SU-DHL-6 (cell line): ENCODE results near the gene TFG.

ENCODE experiments used
- H2AFZ ChIP-seq: fragments of 200-600 bp; sonication (generic); 2 replicates; pipeline ENCODE4 v1.6.1; 2014; ENCODE audit warnings: low read depth, mild to moderate bottlenecking, moderate library complexity, mixed read lengths, antibody characterized with exemption, low read length; ENCODE audit not compliant: severe bottlenecking
- H3F3A ChIP-seq: fragments of 200-600 bp; shearing (Covaris generic); 2 replicates; pipeline ENCODE4 v1.6.0; 2016; ENCODE audit warnings: antibody characterized with exemption, mild to moderate bottlenecking; ENCODE audit not compliant: insufficient read depth
- H3K27ac ChIP-seq: fragments of 200-600 bp; sonication (generic); 2 replicates; pipeline ENCODE4 v1.5.1; 2016; ENCODE audit warnings: low read depth, mild to moderate bottlenecking, low read length, moderate library complexity, mixed read lengths
- H3K27me3 ChIP-seq: fragments of 200-600 bp; sonication (generic), shearing (Covaris generic); 2 replicates; pipeline ENCODE4 v1.6.0; 2014; ENCODE audit warnings: mild to moderate bottlenecking, low read length
- H3K36me3 ChIP-seq: fragments of 200-600 bp; sonication (generic); 2 replicates; pipeline ENCODE4 v1.6.1; 2014; ENCODE audit warnings: mild to moderate bottlenecking, low read length, mixed read lengths
- H3K4me2 ChIP-seq: fragments of 300-600, 200-600 bp; shearing (Covaris generic), sonication (generic); 2 replicates; pipeline ENCODE4 v1.6.0; 2014; ENCODE audit warnings: low read length, low read depth, mild to moderate bottlenecking; ENCODE audit not compliant: poor library complexity, severe bottlenecking
- H3K4me3 ChIP-seq: fragments of 200-600 bp; sonication (generic); 2 replicates; pipeline ENCODE4 v1.5.1; 2014; ENCODE audit warnings: antibody characterized with exemption, low read length, mild to moderate bottlenecking, mixed read lengths; ENCODE audit not compliant: insufficient read depth, poor library complexity, severe bottlenecking
- H3K79me2 ChIP-seq: fragments of 200-600 bp; sonication (generic); 2 replicates; pipeline ENCODE4 v1.6.1; 2014; ENCODE audit warnings: mild to moderate bottlenecking, low read length, moderate library complexity; ENCODE audit not compliant: insufficient read depth
- H3K9ac ChIP-seq: fragments of 200-600 bp; sonication (generic); 2 replicates; pipeline ENCODE4 v1.7.0; 2014; ENCODE audit warnings: mild to moderate bottlenecking, low read length
- H3K9me2 ChIP-seq: fragments of 200-600 bp; sonication (generic); replicated peaks from 2 replicates; pipeline ENCODE4 v1.6.1; 2014; ENCODE audit warnings: low read length; ENCODE audit not compliant: insufficient read depth
- H3K9me3 ChIP-seq: fragments of 200-600 bp; sonication (generic); 2 replicates; pipeline ENCODE4 v1.6.1; 2014; ENCODE audit warnings: low read length, mixed read lengths; ENCODE audit not compliant: insufficient read depth
- H4K20me1 ChIP-seq: fragments of 200-600 bp; sonication (generic); 2 replicates; pipeline ENCODE4 v1.6.1; 2014; ENCODE audit warnings: low read depth, mild to moderate bottlenecking, antibody characterized with exemption, low read length, moderate library complexity, mixed read lengths
- CTCF ChIP-seq: fragments of 200-600 bp; sonication (generic); IDR thresholded peaks from one replicate; pipeline ENCODE4 v1.5.1; 2017; ENCODE audit warnings: antibody characterized with exemption, mild to moderate bottlenecking, low read length, moderate library complexity; ENCODE audit not compliant: insufficient read depth, poor library complexity, severe bottlenecking
- EZH2phosphoT487 ChIP-seq: fragments of 200-600 bp; sonication (generic), shearing (Covaris generic); conservative IDR thresholded peaks from 2 replicates; pipeline ENCODE4 v1.6.1; 2018; ENCODE audit warnings: mild to moderate bottlenecking, antibody characterized with exemption, low read length, moderate library complexity, mixed read lengths

The TFG gene

GRCh38 chr3:100782348-100782747 lies 73.1 kb downstream of the TFG start:
- Histone ChIP-seq H3K36me3 (no peaks in the 10 kb centered on the region), H3K4me3 (no peak overlapping the region), H2AFZ (no peak overlapping the region), H4K20me1 (no peaks in the 10 kb centered on the region), H3K79me2 (no peaks in the 10 kb centered on the region), H3K9me2 (no peaks in the 10 kb centered on the region), H3K27ac (no peak overlapping the region), H3F3A (no peaks in the 10 kb centered on the region), H3K9me3 (no peaks in the 10 kb centered on the region; the same call in 1 of the 2 replicates), H3K9ac (no peak overlapping the region), H3K4me2 (no peak overlapping the region), H3K27me3 (no peaks in the 10 kb centered on the region)
- TF ChIP-seq EZH2phosphoT487 = no peak
- TF ChIP-seq CTCF = no peak

GRCh38 chr3:100782906-100783305 lies 73.6 kb downstream of the TFG start:
- Histone ChIP-seq H3K9me3 (no peaks in the 10 kb centered on the region; the same call in 1 of the 2 replicates), H3F3A (no peaks in the 10 kb centered on the region), H3K9ac (no peak overlapping the region), H3K9me2 (no peaks in the 10 kb centered on the region), H3K36me3 (no peaks in the 10 kb centered on the region), H3K27ac (no peak overlapping the region), H3K79me2 (no peaks in the 10 kb centered on the region), H3K4me3 (no peak overlapping the region), H4K20me1 (no peaks in the 10 kb centered on the region), H2AFZ (no peak overlapping the region), H3K27me3 (no peaks in the 10 kb centered on the region), H3K4me2 (no peak overlapping the region)
- TF ChIP-seq CTCF (no peak), EZH2phosphoT487 (no peak)

GRCh38 chr3:100783619-100784018 lies 74.3 kb downstream of the TFG start:
- no peaks in the 10 kb centered on the region for H3K79me2 ChIP-seq
- no peak overlapping the region for H3K4me3 ChIP-seq
- no peaks in the 10 kb centered on the region for H3K36me3 ChIP-seq
- no peak overlapping the region for H2AFZ ChIP-seq
- H3K9me2 ChIP-seq = no peaks in the 10 kb centered on the region
- H3K27me3 ChIP-seq = no peaks in the 10 kb centered on the region
- no peaks in the 10 kb centered on the region; the same call in 1 of the 2 replicates for H3K9me3 ChIP-seq
- no peaks in the 10 kb centered on the region for H4K20me1 ChIP-seq
- H3F3A ChIP-seq = no peaks in the 10 kb centered on the region
- H3K9ac ChIP-seq = no peak overlapping the region
- TF ChIP-seq EZH2phosphoT487 (no peak), CTCF (no peak)
- no peak overlapping the region for H3K27ac ChIP-seq
- no peak overlapping the region for H3K4me2 ChIP-seq

- no peak overlapping the region for H3K4me2 ChIP-seq
- H3K9me3 ChIP-seq = no peaks in the 10 kb centered on the region; the same call in 1 of the 2 replicates
- H3K27ac ChIP-seq = no peak overlapping the region
- no peak overlapping the region for H3K4me3 ChIP-seq
- H3K36me3 ChIP-seq = no peaks in the 10 kb centered on the region
- no peak overlapping the region for H2AFZ ChIP-seq
- TF ChIP-seq CTCF = no peak
- no peak for TF ChIP-seq EZH2phosphoT487
- no peaks in the 10 kb centered on the region for H3F3A ChIP-seq
- H3K9ac ChIP-seq = no peak overlapping the region
- no peaks in the 10 kb centered on the region for H3K79me2 ChIP-seq
- H3K9me2 ChIP-seq = no peaks in the 10 kb centered on the region
- no peaks in the 10 kb centered on the region for H4K20me1 ChIP-seq
- H3K27me3 ChIP-seq = no peaks in the 10 kb centered on the region
Measured at GRCh38 chr3:100789579-100789978, 80.3 kb downstream of the TFG start.
